ENCODE results near the gene ELAC2. TPM values are rescaled to one million over a fixed set of nuclear protein-coding genes. Genes with fewer than 3 reads are reported as not detected.

ELAC2 gene
- polyA plus RNA-seq, 1 experiment: 71.0 TPM

DNA sequence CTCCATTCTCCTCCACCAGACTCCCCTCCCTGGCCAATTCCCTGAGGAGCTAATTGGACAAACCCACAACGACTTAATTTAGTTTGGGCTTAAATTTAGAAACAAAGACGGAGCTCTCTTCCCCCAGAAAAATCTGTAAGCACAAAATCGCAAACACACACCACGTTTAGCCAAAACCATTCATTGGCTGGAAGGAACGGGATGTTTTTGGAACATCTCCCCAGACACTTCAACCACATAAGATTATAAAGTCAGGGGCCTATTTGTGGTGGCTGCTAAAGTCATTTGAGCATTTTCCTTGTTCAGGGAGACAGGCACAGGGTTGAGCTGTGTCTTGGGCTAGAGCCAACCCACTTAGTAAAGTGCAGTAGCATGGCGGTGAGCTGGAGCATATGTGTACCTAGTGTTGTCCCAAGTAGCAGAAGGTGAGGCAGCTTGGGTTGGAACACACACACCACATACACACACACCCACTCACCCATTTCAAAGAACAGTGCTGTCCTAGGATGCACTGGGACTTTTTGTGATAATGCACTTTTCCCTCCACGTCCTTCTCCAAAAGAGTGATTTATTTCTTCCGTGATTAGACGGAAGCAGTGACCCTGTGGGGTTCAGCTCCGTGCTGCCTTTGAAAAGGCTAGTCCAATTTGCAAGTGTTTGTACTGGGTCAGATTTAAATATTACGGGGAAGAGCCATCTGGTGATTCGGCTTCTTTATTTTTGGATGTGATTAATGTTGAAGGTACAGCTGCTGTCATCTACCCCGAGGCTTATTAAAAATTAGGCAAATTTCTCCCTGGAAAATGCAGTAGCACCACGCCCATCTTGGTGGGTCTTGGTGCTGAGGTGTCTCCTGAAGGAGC lies 32.2 kb downstream of the ELAC2 start:
- no peaks in the 10 kb centered on the region for H3K36me3 ChIP-seq (ENCODE audit: control insufficient read depth, insufficient read depth, low read length)
- H3K27me3 ChIP-seq (ENCODE audit: control insufficient read depth, insufficient read depth, low read length): no peaks in the 10 kb centered on the region
- DNase-seq (ENCODE audit: low read depth): no peak
- no peak for TF ChIP-seq CTCF (IDR thresholded peaks at IDR 0.05; ENCODE audit: insufficient read depth, low read depth, low read length)
- no peak overlapping the region for H3K4me3 ChIP-seq (ENCODE audit: low read depth, low read length)
- ChIA-PET CTCF (interaction anchor here (0.9 to 5.2 kb wide), 3 partner anchors 18 to 343 kb away, joined by 3 to 28 read pairs (median 3); no protein-coding TSS in a partner anchor), POLR2A (no interaction called here)

- no peak overlapping the region for H3K4me3 ChIP-seq (ENCODE audit: low read depth, low read length)
- DNase-seq (ENCODE audit: low read depth): peak; percentile 22
Measured at GRCh38 chr17:12983991-12984884, 33.6 kb downstream of the ELAC2 start.

DNA sequence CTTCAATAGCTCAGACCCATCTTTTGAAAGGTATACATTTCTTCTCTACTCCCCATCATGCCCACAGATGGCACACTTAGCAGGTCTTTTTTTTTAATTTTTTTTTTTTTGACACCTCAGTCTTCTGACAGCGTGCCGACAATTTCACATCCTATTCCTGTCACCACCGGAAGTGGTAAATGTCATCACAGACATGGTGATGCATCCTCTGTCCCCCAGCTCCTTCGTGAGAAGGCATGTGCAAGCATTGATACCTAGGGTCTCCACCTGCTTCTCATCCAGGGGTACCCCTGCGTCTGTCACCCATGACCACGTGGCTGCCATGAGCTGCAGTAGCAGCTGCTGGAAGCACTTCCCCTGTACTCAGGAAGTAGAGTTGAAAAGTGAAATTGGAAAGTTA lies 35.6 kb downstream of the ELAC2 start:
- POLR2A ChIA-PET: no interaction called here
- CTCF ChIA-PET: interaction anchor here (1.5 kb wide), 1 partner anchor 801 kb away, joined by 3 read pairs; no protein-coding TSS in a partner anchor
- TF ChIP-seq CTCF (IDR thresholded peaks at IDR 0.05; ENCODE audit: insufficient read depth, low read depth, low read length): no peak
- Histone ChIP-seq H3K36me3 (ENCODE audit: control insufficient read depth, insufficient read depth, low read length) (no peaks in the 10 kb centered on the region), H3K4me3 (ENCODE audit: low read depth, low read length) (no peak overlapping the region), H3K27me3 (ENCODE audit: control insufficient read depth, insufficient read depth, low read length) (no peaks in the 10 kb centered on the region)
- DNase-seq (ENCODE audit: low read depth): no peak

More at GRCh38 chr17:12983991-12984884, 33.6 kb downstream of the ELAC2 start:
- CTCF ChIA-PET: interaction anchor here (1.1 to 5.2 kb wide), 2 partner anchors 19 to 803 kb away, joined by 3 to 28 read pairs; no protein-coding TSS in a partner anchor
- TF ChIP-seq CTCF (IDR thresholded peaks at IDR 0.05; ENCODE audit: insufficient read depth, low read depth, low read length): no peak
- H3K36me3 ChIP-seq (ENCODE audit: control insufficient read depth, insufficient read depth, low read length): no peaks in the 10 kb centered on the region
- POLR2A ChIA-PET: no interaction called here
- H3K27me3 ChIP-seq (ENCODE audit: control insufficient read depth, insufficient read depth, low read length): no peaks in the 10 kb centered on the region

GRCh38 chr17:12979826-12980500 lies 37.9 kb downstream of the ELAC2 start:
- POLR2A ChIA-PET: no interaction called here
- TF ChIP-seq CTCF (IDR thresholded peaks at IDR 0.05; ENCODE audit: insufficient read depth, low read depth, low read length): no peak
- Histone ChIP-seq H3K4me3 (ENCODE audit: low read depth, low read length) (no peak overlapping the region), H3K27me3 (ENCODE audit: control insufficient read depth, insufficient read depth, low read length) (no peaks in the 10 kb centered on the region), H3K36me3 (ENCODE audit: control insufficient read depth, insufficient read depth, low read length) (no peaks in the 10 kb centered on the region)
- CTCF ChIA-PET: interaction anchor here (1.2 kb wide), 1 partner anchor 17 kb away, joined by 3 read pairs; no protein-coding TSS in a partner anchor
- DNase-seq (ENCODE audit: low read depth): no peak

All from BJ (cell line).